HL-60 (cell line): ENCODE measurements around the gene CAMTA1.

Experiments
- DNase-seq, 2 experiments: peaks; one replicate each; pipeline ENCODE4 v3.0.0-alpha.2; 2010 to 2020; ENCODE audit warnings: low read depth in 1 of 2, low spot score in 1 of 2
- H3K27ac ChIP-seq: fragments of 250-450 bp; sonication (Bioruptor Pico); replicated peaks from 2 replicates; pipeline ENCODE4 v1.5.1; 2020; ENCODE audit warnings: mild to moderate bottlenecking, moderate library complexity
- H3K27me3 ChIP-seq: fragments of 250-450 bp; sonication (Bioruptor Pico); 2 replicates; pipeline ENCODE4 v1.5.1; 2021; ENCODE audit warnings: mild to moderate bottlenecking, moderate library complexity; ENCODE audit not compliant: insufficient read depth, poor library complexity, severe bottlenecking
- H3K4me3 ChIP-seq: replicated peaks from 2 replicates; pipeline ENCODE4 v1.5.1; 2011; ENCODE audit warnings: mild to moderate bottlenecking, control low read depth, low read length; ENCODE audit not compliant: insufficient read depth
- CTCF ChIP-seq: IDR thresholded peaks from one replicate; pipeline ENCODE4 v1.5.1; 2011; ENCODE audit warnings: low read length, control low read depth, inconsistent platforms; ENCODE audit not compliant: insufficient read depth
- GABPA ChIP-seq: IDR thresholded peaks from 2 replicates; pipeline ENCODE4 v1.6.1; 2012; ENCODE audit warnings: low read depth
- POLR2AphosphoS5 ChIP-seq: IDR thresholded peaks from 2 replicates; pipeline ENCODE4 v1.6.1; 2012; ENCODE audit warnings: low read depth
- REST ChIP-seq: IDR thresholded peaks from 2 replicates; pipeline ENCODE4 v1.6.1; 2012; ENCODE audit warnings: low read depth; ENCODE audit not compliant: insufficient replicate concordance
- SPI1 ChIP-seq: IDR thresholded peaks from 2 replicates; pipeline ENCODE4 v1.6.1; 2012; ENCODE audit warnings: low read depth, mild to moderate bottlenecking, borderline replicate concordance

CAMTA1 gene

GRCh38 chr1:7171168-7171567, 385.9 kb downstream of the CAMTA1 start:
- no peak overlapping the region for H3K27ac ChIP-seq
- H3K27me3 ChIP-seq, result no peaks in the 10 kb centered on the region
- no peak overlapping the region for H3K4me3 ChIP-seq
- no peak for DNase-seq
- TF ChIP-seq REST, result no peak
- TF ChIP-seq CTCF, result no peak
- TF ChIP-seq GABPA, result no peak
- TF ChIP-seq POLR2AphosphoS5, result no peak
- no peak for TF ChIP-seq SPI1

GRCh38 chr1:7171574-7171973, 386.3 kb downstream of the CAMTA1 start:
- TF ChIP-seq POLR2AphosphoS5, result no peak
- no peak for TF ChIP-seq REST
- no peak for TF ChIP-seq GABPA
- no peaks in the 10 kb centered on the region for H3K27me3 ChIP-seq
- no peak overlapping the region for H3K27ac ChIP-seq
- DNase-seq, result no peak
- no peak overlapping the region for H3K4me3 ChIP-seq

GRCh38 chr1:7172804-7173203, 387.6 kb downstream of the CAMTA1 start:
- H3K4me3 ChIP-seq, result no peak overlapping the region
- no peak overlapping the region for H3K27ac ChIP-seq
- no peaks in the 10 kb centered on the region for H3K27me3 ChIP-seq
- TF ChIP-seq SPI1 (no peak), CTCF (no peak), GABPA (no peak), POLR2AphosphoS5 (no peak)
- no peak for DNase-seq

GRCh38 chr1:7174561-7174960, 389.3 kb downstream of the CAMTA1 start:
- TF ChIP-seq GABPA, result no peak
- TF ChIP-seq POLR2AphosphoS5, result no peak
- TF ChIP-seq SPI1, result no peak
- TF ChIP-seq CTCF, result no peak
- TF ChIP-seq REST, result no peak
- Histone ChIP-seq H3K27ac (no peak overlapping the region), H3K27me3 (no peaks in the 10 kb centered on the region), H3K4me3 (no peak overlapping the region)
- DNase-seq, result no peak
